ENCODE measurements around the gene SLC41A2. TPM values are rescaled to one million over a fixed set of nuclear protein-coding genes. Genes with fewer than 3 reads are reported as not detected.

The SLC41A2 gene
- polyA plus RNA-seq, 3 donors = 0.08 to 0.27 TPM; not detected in 1

GRCh38 chr12:104942075-104942474, 16.0 kb downstream of the SLC41A2 start:
- Histone ChIP-seq H3K4me2 (replicated peaks; ENCODE audit: extremely low read depth, low read length, poor library complexity, severe bottlenecking) (no peak overlapping the region), H3K9ac (ENCODE audit: insufficient read depth, low read length, poor library complexity, severe bottlenecking) (no peak overlapping the region), H3K36me3 (replicated peaks in 1 of 2; ENCODE audit: control insufficient read depth in 1 of 2, insufficient read depth in 2 of 2, low read length in 2 of 2) (no peaks in the 10 kb centered on the region), H3K4me3 (replicated peaks in 1 of 3; ENCODE audit: low read depth in 2 of 3, low read length in 3 of 3) (no peak overlapping the region), H3K4me1 (ENCODE audit: control insufficient read depth in 1 of 2, insufficient read depth in 2 of 2, low read length in 2 of 2) (no peaks in the 10 kb centered on the region), H3K27me3 (ENCODE audit: control insufficient read depth in 2 of 2, insufficient read depth in 2 of 2, low read length in 2 of 2) (no peaks in the 10 kb centered on the region), H4K20me1 (ENCODE audit: insufficient read depth, low read length) (no peaks in the 10 kb centered on the region), H3K79me2 (ENCODE audit: insufficient read depth, low read length) (no peaks in the 10 kb centered on the region), H2AFZ (ENCODE audit: insufficient read depth, low read depth, low read length, poor library complexity, severe bottlenecking) (no peak overlapping the region), H3K27ac (ENCODE audit: low read depth in 1 of 2, low read length in 2 of 2) (no peak overlapping the region), H3K9me3 (replicated peaks in 1 of 2; ENCODE audit: control insufficient read depth in 1 of 2, insufficient read depth in 1 of 2, low read length in 2 of 2) (peaks cover 4 to 9% of the 10 kb centered on the region in 2 donors)
- Mint-ChIP-seq H3K4me3 (no peak overlapping the region), H3K27ac (no peak overlapping the region), H3K4me1 (no peaks in the 10 kb centered on the region), H3K9me3 (peaks cover 3 to 17% (median 7%) of the 10 kb centered on the region in 7 donors), H3K36me3 (no peaks in the 10 kb centered on the region), H3K27me3 (ENCODE audit: low read depth in 3 of 3) (peaks cover 3 to 7% (median 6%) of the 10 kb centered on the region in 3 donors)
- WGBS (ENCODE audit: insufficient coverage) = 100% methylated on average over 2 of the region's 4 CpGs
- intact Hi-C loops (cut with micrococcal nuclease) = no loop called here
- no peak for DNase-seq
- TF ChIP-seq CTCF (IDR thresholded peaks at IDR 0.05) = no peak

- Mint-ChIP-seq H3K27me3 (ENCODE audit: low read depth in 3 of 3) (peaks cover 3 to 7% (median 5%) of the 10 kb centered on the region in 3 donors), H3K9me3 (peaks cover 3 to 17% (median 7%) of the 10 kb centered on the region in 7 donors), H3K4me1 (no peaks in the 10 kb centered on the region), H3K27ac (no peak overlapping the region), H3K4me3 (no peak overlapping the region), H3K36me3 (no peaks in the 10 kb centered on the region)
- TF ChIP-seq CTCF (IDR thresholded peaks at IDR 0.05) = no peak
- no peak overlapping the region for H3K4me3 ChIP-seq (replicated peaks in 1 of 3; ENCODE audit: low read depth in 2 of 3, low read length in 3 of 3)
- no CpG with 5 or more reads among the region's 3 CpGs for WGBS (ENCODE audit: insufficient coverage)
- H3K79me2 ChIP-seq (ENCODE audit: insufficient read depth, low read length) = no peaks in the 10 kb centered on the region
- H3K9me3 ChIP-seq (replicated peaks in 1 of 2; ENCODE audit: control insufficient read depth in 1 of 2, insufficient read depth in 1 of 2, low read length in 2 of 2) = peaks cover 4 to 9% of the 10 kb centered on the region in 2 donors
- H3K9ac ChIP-seq (ENCODE audit: insufficient read depth, low read length, poor library complexity, severe bottlenecking) = no peak overlapping the region
- no peak overlapping the region for H2AFZ ChIP-seq (ENCODE audit: insufficient read depth, low read depth, low read length, poor library complexity, severe bottlenecking)
- H3K4me1 ChIP-seq (ENCODE audit: control insufficient read depth in 1 of 2, insufficient read depth in 2 of 2, low read length in 2 of 2) = no peaks in the 10 kb centered on the region
- no peaks in the 10 kb centered on the region for H4K20me1 ChIP-seq (ENCODE audit: insufficient read depth, low read length)
- DNase-seq = no peak
- H3K27me3 ChIP-seq (ENCODE audit: control insufficient read depth in 2 of 2, insufficient read depth in 2 of 2, low read length in 2 of 2) = no peaks in the 10 kb centered on the region
- no peak overlapping the region for H3K4me2 ChIP-seq (replicated peaks; ENCODE audit: extremely low read depth, low read length, poor library complexity, severe bottlenecking)
- no peaks in the 10 kb centered on the region for H3K36me3 ChIP-seq (replicated peaks in 1 of 2; ENCODE audit: control insufficient read depth in 1 of 2, insufficient read depth in 2 of 2, low read length in 2 of 2)
- H3K27ac ChIP-seq (ENCODE audit: low read depth in 1 of 2, low read length in 2 of 2) = no peak overlapping the region
- intact Hi-C loops (cut with micrococcal nuclease) = no loop called here
Measured at GRCh38 chr12:104941454-104941853, 16.6 kb downstream of the SLC41A2 start.
